Fibroblast of lung (primary cell): Measurements from ENCODE around the gene SMDT1. TPM values are rescaled to one million over a fixed set of nuclear protein-coding genes. Genes with fewer than 3 reads are reported as not detected.
"Not testable (repeated sequence)": the region's sequence is repeated elsewhere in the genome, so short reads cannot be mapped to it uniquely, and the experiment has no call there.

Experiments
- DNase-seq, 2 donors: peaks; one replicate each; pipeline versions ENCODE4 v3.0.0 to v3.0.0-alpha.2; 2010; ENCODE audit warnings: low read depth in 2 of 2
- H2AFZ ChIP-seq: 2 replicates; pipeline ENCODE4 v1.5.1; 2012; ENCODE audit warnings: low read length, control low read depth, inconsistent platforms
- H3K27ac ChIP-seq: 2 replicates; pipeline ENCODE4 v1.5.1; 2011; ENCODE audit warnings: low read length, control low read depth; ENCODE audit not compliant: insufficient read depth
- H3K27me3 ChIP-seq: 2 replicates; pipeline ENCODE4 v1.5.1; 2011; ENCODE audit warnings: mild to moderate bottlenecking, low read length; ENCODE audit not compliant: control insufficient read depth, insufficient read depth
- H3K36me3 ChIP-seq: 2 replicates; pipeline ENCODE4 v1.5.1; 2011; ENCODE audit warnings: low read length; ENCODE audit not compliant: control insufficient read depth, insufficient read depth
- H3K4me1 ChIP-seq: 2 replicates; pipeline ENCODE4 v1.5.1; 2011; ENCODE audit warnings: low read length; ENCODE audit not compliant: control insufficient read depth, insufficient read depth; ENCODE audit errors: extremely low read depth
- H3K4me2 ChIP-seq: 2 replicates; pipeline ENCODE4 v1.5.1; 2011; ENCODE audit warnings: low read length, control low read depth; ENCODE audit not compliant: insufficient read depth; ENCODE audit errors: extremely low read depth
- H3K4me3 ChIP-seq, 4 experiments: fragments of 200-600 bp in 1 of 4; sonication (generic) in 1 of 4; replicated peaks in 1 of 4; 2 replicates each; pipeline ENCODE4 v1.5.1; 2011 to 2016; ENCODE audit warnings: low read length in 4 of 4, low read depth in 3 of 4, mild to moderate bottlenecking in 3 of 4, control low read depth in 2 of 4, inconsistent platforms in 1 of 4, mixed read lengths in 1 of 4; ENCODE audit not compliant: insufficient read depth in 1 of 4; ENCODE audit errors: control extremely low read depth in 1 of 4
- H3K79me2 ChIP-seq: 2 replicates; pipeline ENCODE4 v1.5.1; 2012; ENCODE audit warnings: mild to moderate bottlenecking, low read length, inconsistent platforms; ENCODE audit not compliant: control insufficient read depth, insufficient read depth
- H3K9ac ChIP-seq: 2 replicates; pipeline ENCODE4 v1.5.1; 2011; ENCODE audit warnings: mild to moderate bottlenecking, low read length, control low read depth; ENCODE audit not compliant: insufficient read depth
- H3K9me3 ChIP-seq: 2 replicates; pipeline ENCODE4 v1.5.1; 2012; ENCODE audit warnings: low read depth, low read length; ENCODE audit not compliant: control insufficient read depth, insufficient read depth
- H4K20me1 ChIP-seq: 2 replicates; pipeline ENCODE4 v1.5.1; 2011; ENCODE audit warnings: low read length; ENCODE audit not compliant: control insufficient read depth, insufficient read depth; ENCODE audit errors: extremely low read depth
- CTCF ChIP-seq, 2 donors: IDR thresholded peaks in 1 of 2; conservative IDR thresholded peaks in 1 of 2; 1 replicate in 1 of 2; 2 replicates in 1 of 2; pipeline ENCODE4 v1.5.1; 2011 to 2012; ENCODE audit warnings: low read length in 2 of 2, control low read depth in 1 of 2, inconsistent platforms in 1 of 2, low read depth in 1 of 2, mild to moderate bottlenecking in 1 of 2
- EZH2 ChIP-seq: IDR thresholded peaks from 2 replicates; pipeline ENCODE4 v1.5.1; 2012; ENCODE audit warnings: low read length, control low read depth, mild to moderate bottlenecking; ENCODE audit errors: missing control alignments
- polyA plus RNA-seq, 2 donors: library from polyadenylated mRNA; depleted of rRNA in 1 of 2; stranded (reverse) in 1 of 2; unstranded in 1 of 2; fragments of >200 nt; gene quantifications; 2 replicates each; pipeline ENCODE4 v1.2.1, GENCODE V29; 2011 to 2012; ENCODE audit warnings: missing spikeins in 1 of 2
- total RNA-seq: library from RNA; depleted of rRNA; stranded (reverse); fragments of >200 nt; gene quantifications from 2 replicates; pipeline ENCODE4 v1.2.1, GENCODE V29; 2014

SMDT1 gene
- total and polyA plus RNA-seq, 2 donors (not counting 1 experiment from before 2014, with no cell fraction given) = 9.1 to 31.8 TPM

GRCh38 chr22:42090596-42091454, 11.3 kb downstream of the SMDT1 start, which contains the start of gene NDUFA6:
Gene NDUFA6 (minus strand): TSS chr22:42090772. CDS start chr22:42090744, 28 bp downstream.
- H4K20me1 ChIP-seq = no peaks in the 10 kb centered on the region
- DNase-seq = peak; percentile 98
- H3K36me3 ChIP-seq = no peaks in the 10 kb centered on the region
- H3K4me3 ChIP-seq = peak within 1 kb of the TSS; percentile 80 to 96 (median 89)
- no peak for TF ChIP-seq EZH2
- TF ChIP-seq CTCF (conservative IDR thresholded peaks at IDR 0.05 in 1 of 2, IDR thresholded peaks at IDR 0.05 in 1 of 2; ENCODE audit: low read depth in 1 of 2, low read length in 2 of 2) = peak; percentile 81 to 85
- peak within 1 kb of the TSS; percentile 99 for H3K27ac ChIP-seq
- no peaks in the 10 kb centered on the region for H3K27me3 ChIP-seq
- H3K79me2 ChIP-seq = peaks cover 19% of the 10 kb centered on the region
- H2AFZ ChIP-seq = peak within 1 kb of the TSS; percentile 93
- H3K9me3 ChIP-seq = no peaks in the 10 kb centered on the region
- H3K4me1 ChIP-seq = peaks cover 4% of the 10 kb centered on the region
- H3K9ac ChIP-seq = peak within 1 kb of the TSS; percentile 95
- peak within 1 kb of the TSS; percentile 90 for H3K4me2 ChIP-seq

- Histone ChIP-seq H3K27me3 (no peaks in the 10 kb centered on the region), H3K4me3 (peak overlapping the region; percentile 68 to 80 (median 74)), H3K4me2 (peak overlapping the region; percentile 90), H3K9ac (peak overlapping the region; percentile 68), H3K4me1 (peaks cover 4% of the 10 kb centered on the region), H4K20me1 (no peaks in the 10 kb centered on the region), H3K9me3 (no peaks in the 10 kb centered on the region), H2AFZ (peak overlapping the region; percentile 91), H3K36me3 (no peaks in the 10 kb centered on the region), H3K27ac (peak overlapping the region; percentile 77), H3K79me2 (peaks cover 19% of the 10 kb centered on the region)
- no peak for DNase-seq
- TF ChIP-seq CTCF (conservative IDR thresholded peaks at IDR 0.05 in 1 of 2, IDR thresholded peaks at IDR 0.05 in 1 of 2; ENCODE audit: low read depth in 1 of 2, low read length in 2 of 2) (no peak), EZH2 (no peak)
Observed at GRCh38 chr22:42091455-42091782, 11.9 kb downstream of the SMDT1 start.

- Histone ChIP-seq H2AFZ (no peak overlapping the region), H3K4me2 (no peak overlapping the region), H3K36me3 (no peaks in the 10 kb centered on the region), H3K79me2 (no peaks in the 10 kb centered on the region), H3K4me1 (no peaks in the 10 kb centered on the region), H3K27me3 (no peaks in the 10 kb centered on the region), H3K9ac (no peak overlapping the region), H4K20me1 (no peaks in the 10 kb centered on the region), H3K4me3 (no peak overlapping the region), H3K9me3 (no peaks in the 10 kb centered on the region), H3K27ac (no peak overlapping the region)
- TF ChIP-seq EZH2 (no peak), CTCF (conservative IDR thresholded peaks at IDR 0.05 in 1 of 2, IDR thresholded peaks at IDR 0.05 in 1 of 2; ENCODE audit: low read depth in 1 of 2, low read length in 2 of 2) (no peak)
- DNase-seq = no peak
Observed at GRCh38 chr22:42101199-42101598, 21.7 kb downstream of the SMDT1 start.

- H3K9ac ChIP-seq, H2AFZ ChIP-seq, H3K9me3 ChIP-seq, H3K36me3 ChIP-seq, H3K27me3 ChIP-seq, DNase-seq, H3K4me1 ChIP-seq, H3K27ac ChIP-seq, H3K4me2 ChIP-seq, H4K20me1 ChIP-seq, H3K79me2 ChIP-seq, H3K4me3 ChIP-seq: not testable (repeated sequence)
Observed at GRCh38 chr22:42104332-42104860, 24.9 kb downstream of the SMDT1 start.
